ENCODE results near the gene KIF1C. TPM values are rescaled to one million over a fixed set of nuclear protein-coding genes. Genes with fewer than 3 reads are reported as not detected.

Gene KIF1C
- total RNA-seq, 2 donors from 2014 or later, result 108 to 133 TPM

GRCh38 chr17:5011928-5012327 lies 14.2 kb downstream of the KIF1C start:
- Mint-ChIP-seq H3K36me3 (ENCODE audit: low read depth) (peaks cover 75% of the 10 kb centered on the region), H3K27ac (no peak overlapping the region), H3K4me1 (no peaks in the 10 kb centered on the region), H3K4me3 (no peak overlapping the region), H3K9me3 (no peaks in the 10 kb centered on the region), H3K27me3 (ENCODE audit: insufficient read depth) (no peaks in the 10 kb centered on the region)
- Histone ChIP-seq H3K4me1 (ENCODE audit: control insufficient read depth, insufficient read depth, low read length) (no peaks in the 10 kb centered on the region), H3K4me3 (ENCODE audit: low read length) (no peak overlapping the region), H3K27ac (ENCODE audit: low read depth, low read length) (no peak overlapping the region), H3K9me3 (ENCODE audit: control insufficient read depth, low read length) (no peaks in the 10 kb centered on the region), H3K27me3 (ENCODE audit: control insufficient read depth, insufficient read depth, low read length, poor library complexity, severe bottlenecking) (no peaks in the 10 kb centered on the region), H3K36me3 (ENCODE audit: control insufficient read depth, insufficient read depth, low read length) (peaks cover 71% of the 10 kb centered on the region), H3K9ac (ENCODE audit: extremely low read depth, low read length, poor library complexity, severe bottlenecking) (no peak overlapping the region)
- no peak for TF ChIP-seq CTCF (conservative IDR thresholded peaks at IDR 0.05)
- WGBS, 2 experiments (ENCODE audit: insufficient coverage in 1 of 2, insufficient read length in 1 of 2), result 92 to 95% methylated on average over 4 to 6 of the region's 6 CpGs
- no peak for DNase-seq

GRCh38 chr17:5014357-5014756 lies 16.6 kb downstream of the KIF1C start:
- Histone ChIP-seq H3K9ac (ENCODE audit: extremely low read depth, low read length, poor library complexity, severe bottlenecking) (no peak overlapping the region), H3K27ac (ENCODE audit: low read depth, low read length) (no peak overlapping the region), H3K4me1 (ENCODE audit: control insufficient read depth, insufficient read depth, low read length) (no peaks in the 10 kb centered on the region), H3K4me3 (ENCODE audit: low read length) (no peak overlapping the region), H3K9me3 (ENCODE audit: control insufficient read depth, low read length) (no peaks in the 10 kb centered on the region), H3K27me3 (ENCODE audit: control insufficient read depth, insufficient read depth, low read length, poor library complexity, severe bottlenecking) (no peaks in the 10 kb centered on the region), H3K36me3 (ENCODE audit: control insufficient read depth, insufficient read depth, low read length) (peaks cover 62% of the 10 kb centered on the region)
- no peak for DNase-seq
- H3K27me3 Mint-ChIP-seq (ENCODE audit: insufficient read depth), result no peaks in the 10 kb centered on the region
- no peak overlapping the region for H3K27ac Mint-ChIP-seq
- no peaks in the 10 kb centered on the region for H3K4me1 Mint-ChIP-seq
- H3K36me3 Mint-ChIP-seq (ENCODE audit: low read depth), result peaks cover 64% of the 10 kb centered on the region
- no peak for TF ChIP-seq CTCF (conservative IDR thresholded peaks at IDR 0.05)
- 94 to 96% methylated on average over 3 to 4 of the region's 4 CpGs for WGBS, 2 experiments (ENCODE audit: insufficient coverage in 1 of 2, insufficient read length in 1 of 2)
- H3K4me3 Mint-ChIP-seq, result no peak overlapping the region
- no peaks in the 10 kb centered on the region for H3K9me3 Mint-ChIP-seq

- no peak overlapping the region for H3K27ac ChIP-seq (ENCODE audit: low read depth, low read length)
- 60% methylated on average over 1 of the region's 1 CpG; no CpG with 5 or more reads in 1 of the 2 experiments for WGBS, 2 experiments (ENCODE audit: insufficient coverage in 1 of 2, insufficient read length in 1 of 2)
- DNase-seq, result peak; percentile 74
- peaks cover 68% of the 10 kb centered on the region for H3K36me3 Mint-ChIP-seq (ENCODE audit: low read depth)
- H3K27me3 Mint-ChIP-seq (ENCODE audit: insufficient read depth), result no peaks in the 10 kb centered on the region
- peaks cover 68% of the 10 kb centered on the region for H3K36me3 ChIP-seq (ENCODE audit: control insufficient read depth, insufficient read depth, low read length)
- H3K9me3 ChIP-seq (ENCODE audit: control insufficient read depth, low read length), result no peaks in the 10 kb centered on the region
- TF ChIP-seq CTCF (conservative IDR thresholded peaks at IDR 0.05), result peak; percentile 41
- no peaks in the 10 kb centered on the region for H3K27me3 ChIP-seq (ENCODE audit: control insufficient read depth, insufficient read depth, low read length, poor library complexity, severe bottlenecking)
- no peak overlapping the region for H3K9ac ChIP-seq (ENCODE audit: extremely low read depth, low read length, poor library complexity, severe bottlenecking)
- no peaks in the 10 kb centered on the region for H3K9me3 Mint-ChIP-seq
- no peak overlapping the region for H3K4me3 ChIP-seq (ENCODE audit: low read length)
- no peaks in the 10 kb centered on the region for H3K4me1 ChIP-seq (ENCODE audit: control insufficient read depth, insufficient read depth, low read length)
- no peaks in the 10 kb centered on the region for H3K4me1 Mint-ChIP-seq
- H3K4me3 Mint-ChIP-seq, result no peak overlapping the region
- no peak overlapping the region for H3K27ac Mint-ChIP-seq
These were observed 21.8 kb downstream of the KIF1C start for GRCh38 chr17:5019475-5019956.

All from endodermal cell (in vitro differentiated cells).